ENCODE results near the gene SLC26A5. TPM values are rescaled to one million over a fixed set of nuclear protein-coding genes. Genes with fewer than 3 reads are reported as not detected.

SLC26A5 gene
- polyA plus RNA-seq, 3 donors = not detected

DNA sequence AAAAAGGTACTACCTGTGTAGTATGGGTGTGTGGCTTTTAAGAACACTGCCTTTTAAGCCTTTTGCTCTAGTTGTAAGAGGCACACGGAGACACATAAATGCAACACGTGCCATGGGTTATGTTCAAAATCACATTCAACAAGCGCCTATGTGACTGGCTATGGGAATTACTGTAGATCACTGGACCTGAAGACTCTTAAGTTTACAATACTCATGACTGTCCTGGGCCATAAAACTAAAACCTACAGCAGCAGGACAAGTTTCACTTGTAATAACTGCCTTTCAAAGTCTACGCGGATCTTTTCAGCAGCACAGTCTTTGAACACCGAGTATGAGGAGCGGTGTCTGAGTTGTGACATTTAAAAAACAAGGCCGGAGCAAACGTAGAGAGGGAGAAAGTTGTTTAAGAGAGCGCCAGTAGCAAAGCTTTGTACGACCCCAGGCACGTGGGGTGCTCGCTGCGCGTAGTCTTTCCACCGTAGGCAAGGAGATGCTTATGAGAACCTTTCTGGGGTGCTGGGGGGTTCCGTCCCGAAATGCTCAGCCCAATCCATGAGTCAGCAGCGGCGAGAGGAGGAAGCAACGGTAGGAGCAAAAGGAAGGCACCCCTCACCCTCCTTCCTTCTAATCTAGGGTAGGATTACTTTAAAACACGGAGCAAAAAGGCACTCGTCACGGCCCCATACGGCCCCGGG is 102.1 kb downstream of the SLC26A5 start:
- no peaks in the 10 kb centered on the region for H3K27me3 Mint-ChIP-seq (ENCODE audit: low read depth in 3 of 3)
- no peaks in the 10 kb centered on the region for H3K9me3 Mint-ChIP-seq
- peak overlapping the region; percentile 95 for H3K9ac ChIP-seq (ENCODE audit: insufficient read depth, low read length, poor library complexity, severe bottlenecking)
- DNase-seq = peak; percentile 46 to 66 (median 47)
- intact Hi-C loops (cut with micrococcal nuclease) = loop anchor here in 1 of 2 donors (5.0 kb wide), 1 partner anchor 47 kb away; the partner anchor contains the start of gene PMPCB
- H3K36me3 ChIP-seq (replicated peaks in 1 of 2; ENCODE audit: control insufficient read depth in 1 of 2, insufficient read depth in 2 of 2, low read length in 2 of 2) = peaks cover 28 to 30% of the 10 kb centered on the region in 2 donors
- WGBS (ENCODE audit: insufficient coverage) = 1% methylated on average over 18 of the region's 26 CpGs
- H3K27ac ChIP-seq (ENCODE audit: low read depth in 1 of 2, low read length in 2 of 2) = peak overlapping the region; percentile 88 to 95
- peak overlapping the region; percentile 97 for H3K4me2 ChIP-seq (replicated peaks; ENCODE audit: extremely low read depth, low read length, poor library complexity, severe bottlenecking)
- peak overlapping the region; percentile 78 to 98 (median 90) for H3K4me3 ChIP-seq (replicated peaks in 1 of 3; ENCODE audit: low read depth in 2 of 3, low read length in 3 of 3)
- peak overlapping the region; percentile 96 to 98 for H3K4me3 Mint-ChIP-seq
- peaks cover 45% of the 10 kb centered on the region for H3K4me1 Mint-ChIP-seq
- H3K36me3 Mint-ChIP-seq = peaks cover 30 to 32% of the 10 kb centered on the region in 2 donors
- no peak for TF ChIP-seq CTCF (IDR thresholded peaks at IDR 0.05)
- H3K79me2 ChIP-seq (ENCODE audit: insufficient read depth, low read length) = peaks cover 81% of the 10 kb centered on the region
- H3K27me3 ChIP-seq (ENCODE audit: control insufficient read depth in 2 of 2, insufficient read depth in 2 of 2, low read length in 2 of 2) = no peaks in the 10 kb centered on the region
- peak overlapping the region; percentile 93 to 97 (median 95) for H3K27ac Mint-ChIP-seq
- no peaks in the 10 kb centered on the region for H3K9me3 ChIP-seq (replicated peaks in 1 of 2; ENCODE audit: control insufficient read depth in 1 of 2, insufficient read depth in 1 of 2, low read length in 2 of 2)
- H2AFZ ChIP-seq (ENCODE audit: insufficient read depth, low read depth, low read length, poor library complexity, severe bottlenecking) = peak overlapping the region; percentile 98
- no peaks in the 10 kb centered on the region for H4K20me1 ChIP-seq (ENCODE audit: insufficient read depth, low read length)
- peaks cover 26 to 48% of the 10 kb centered on the region in 2 donors for H3K4me1 ChIP-seq (ENCODE audit: control insufficient read depth in 1 of 2, insufficient read depth in 2 of 2, low read length in 2 of 2)

- Mint-ChIP-seq H3K36me3 (peaks cover 30 to 35% of the 10 kb centered on the region in 2 donors), H3K4me3 (no peak overlapping the region), H3K9me3 (no peaks in the 10 kb centered on the region), H3K27ac (peak overlapping the region in 2 of 7 donors; percentile 20 to 93), H3K27me3 (ENCODE audit: low read depth in 3 of 3) (no peaks in the 10 kb centered on the region), H3K4me1 (peaks cover 39% of the 10 kb centered on the region)
- no peak for DNase-seq
- H3K27me3 ChIP-seq (ENCODE audit: control insufficient read depth in 2 of 2, insufficient read depth in 2 of 2, low read length in 2 of 2) = no peaks in the 10 kb centered on the region
- intact Hi-C loops (cut with micrococcal nuclease) = loop anchor here in 1 of 2 donors (5.0 kb wide), 1 partner anchor 46 kb away; the partner anchor contains the start of gene PMPCB
- no peaks in the 10 kb centered on the region for H4K20me1 ChIP-seq (ENCODE audit: insufficient read depth, low read length)
- H3K4me2 ChIP-seq (replicated peaks; ENCODE audit: extremely low read depth, low read length, poor library complexity, severe bottlenecking) = peak overlapping the region; percentile 97
- no peaks in the 10 kb centered on the region for H3K9me3 ChIP-seq (replicated peaks in 1 of 2; ENCODE audit: control insufficient read depth in 1 of 2, insufficient read depth in 1 of 2, low read length in 2 of 2)
- H3K4me1 ChIP-seq (ENCODE audit: control insufficient read depth in 1 of 2, insufficient read depth in 2 of 2, low read length in 2 of 2) = peaks cover 20 to 42% of the 10 kb centered on the region in 2 donors
- peak overlapping the region in 1 of 2 donors; percentile 95 for H3K27ac ChIP-seq (ENCODE audit: low read depth in 1 of 2, low read length in 2 of 2)
- H3K79me2 ChIP-seq (ENCODE audit: insufficient read depth, low read length) = peaks cover 77% of the 10 kb centered on the region
- H3K36me3 ChIP-seq (replicated peaks in 1 of 2; ENCODE audit: control insufficient read depth in 1 of 2, insufficient read depth in 2 of 2, low read length in 2 of 2) = peaks cover 31 to 32% of the 10 kb centered on the region in 2 donors
- H3K4me3 ChIP-seq (replicated peaks in 1 of 3; ENCODE audit: low read depth in 2 of 3, low read length in 3 of 3) = peak overlapping the region; percentile 78 to 98 (median 90)
- H3K9ac ChIP-seq (ENCODE audit: insufficient read depth, low read length, poor library complexity, severe bottlenecking) = no peak overlapping the region
- no peak for TF ChIP-seq CTCF (IDR thresholded peaks at IDR 0.05)
- peak overlapping the region; percentile 98 for H2AFZ ChIP-seq (ENCODE audit: insufficient read depth, low read depth, low read length, poor library complexity, severe bottlenecking)
Measured at GRCh38 chr7:103343332-103343731, 102.7 kb downstream of the SLC26A5 start.

Data from CD14-positive monocyte (primary cell).